Smooth muscle cell (in vitro differentiated cells): ENCODE data around the gene UBE2D2. TPM values are rescaled to one million over a fixed set of nuclear protein-coding genes. Genes with fewer than 3 reads are reported as not detected.

Experiments
- DNase-seq: peaks from one replicate; lab custom pipeline; 2025; ENCODE audit not compliant: unreplicated experiment; lab: John Stamatoyannopoulos, UW
- H2AFZ ChIP-seq: fragments of 200-600 bp; sonication (generic); 2 replicates; pipeline ENCODE4 v1.6.0; 2016; ENCODE audit warnings: antibody characterized with exemption, low read depth, mild to moderate bottlenecking
- H3F3A ChIP-seq: fragments of 200-600 bp; sonication (generic); 2 replicates; pipeline ENCODE4 v1.6.0; 2017; ENCODE audit warnings: antibody characterized with exemption, low read depth
- H3K27ac ChIP-seq: fragments of 200-600 bp; sonication (generic); 2 replicates; pipeline ENCODE4 v1.5.1; 2016; ENCODE audit warnings: low read depth, mild to moderate bottlenecking
- H3K27me3 ChIP-seq: fragments of 200-600 bp; sonication (generic); 2 replicates; pipeline ENCODE4 v1.6.1; 2016; ENCODE audit warnings: low read depth, mild to moderate bottlenecking
- H3K36me3 ChIP-seq: fragments of 200-600 bp; sonication (generic); 2 replicates; pipeline ENCODE4 v1.5.1; 2016; ENCODE audit warnings: low read depth
- H3K4me1 ChIP-seq: fragments of 200-600 bp; sonication (generic); 2 replicates; pipeline ENCODE4 v1.5.1; 2016; ENCODE audit warnings: low read depth
- H3K4me2 ChIP-seq: fragments of 200-600 bp; sonication (generic); 2 replicates; pipeline ENCODE4 v1.6.0; 2016; ENCODE audit warnings: mild to moderate bottlenecking
- H3K4me3 ChIP-seq: fragments of 200-600 bp; sonication (generic); 2 replicates; pipeline ENCODE4 v1.5.1; 2016; ENCODE audit warnings: mild to moderate bottlenecking
- H3K79me2 ChIP-seq: fragments of 200-600 bp; sonication (generic); 2 replicates; pipeline ENCODE4 v1.6.0; 2016; ENCODE audit warnings: low read depth, mild to moderate bottlenecking
- H3K9ac ChIP-seq: fragments of 200-600 bp; sonication (generic); 2 replicates; pipeline ENCODE4 v1.6.0; 2016; ENCODE audit warnings: low read depth
- H3K9me3 ChIP-seq: fragments of 200-600 bp; sonication (generic); replicated peaks from 2 replicates; pipeline ENCODE4 v1.5.1; 2016; ENCODE audit warnings: low read depth
- H4K20me1 ChIP-seq: fragments of 200-600 bp; sonication (generic); 2 replicates; pipeline ENCODE4 v1.6.0; 2016; ENCODE audit warnings: low read depth
- CTCF ChIP-seq: fragments of 200-600 bp; sonication (generic); IDR thresholded peaks from 2 replicates; pipeline ENCODE4 v1.5.1; 2017; ENCODE audit warnings: borderline replicate concordance, mild to moderate bottlenecking, antibody characterized with exemption; ENCODE audit not compliant: insufficient read depth, poor library complexity, severe bottlenecking
- WGBS: methylation state at CpG from one replicate; pipeline ENCODE4 v1.1.7; 2016; ENCODE audit warnings: low lambda C conversion rate; 5-methylcytosine and 5-hydroxymethylcytosine counted together
- polyA plus RNA-seq: library from polyadenylated mRNA; unstranded; fragments of >200 nt; fragmentation: Nextera tagmentation; extraction: Ambion mirVana; gene quantifications from 2 replicates; pipeline ENCODE4 v1.2.1, GENCODE V29; 2016
- total RNA-seq: library from RNA; depleted of rRNA; stranded (reverse); fragments of >200 nt; gene quantifications from 2 replicates; pipeline ENCODE4 v1.2.3, GENCODE V29; 2014

UBE2D2 gene
- total and polyA plus RNA-seq, 2 experiments from 2014 or later: 69.3 to 174 TPM

- peak overlapping the region; percentile 71 for H3K9ac ChIP-seq
- DNase-seq: no peak
- TF ChIP-seq CTCF: no peak
- H3K4me1 ChIP-seq: peaks cover 60% of the 10 kb centered on the region
- H3K36me3 ChIP-seq: no peaks in the 10 kb centered on the region
- H3K27ac ChIP-seq: peak overlapping the region; percentile 99
- no peaks in the 10 kb centered on the region for H3K9me3 ChIP-seq
- H2AFZ ChIP-seq: no peak overlapping the region
- no peaks in the 10 kb centered on the region for H3K27me3 ChIP-seq
- WGBS: 13% methylated on average over 10 of the region's 13 CpGs
- peaks cover 37% of the 10 kb centered on the region for H3F3A ChIP-seq
- peaks cover 85% of the 10 kb centered on the region for H4K20me1 ChIP-seq
- peaks cover 86% of the 10 kb centered on the region for H3K79me2 ChIP-seq
- peak overlapping the region; percentile 22 for H3K4me3 ChIP-seq
- peak overlapping the region; percentile 83 for H3K4me2 ChIP-seq
Measured at GRCh38 chr5:139659695-139660101, 98.6 kb downstream of the UBE2D2 start.

GRCh38 chr5:139660105-139660922 lies 99.2 kb downstream of the UBE2D2 start:
- H3F3A ChIP-seq: peaks cover 31% of the 10 kb centered on the region
- H2AFZ ChIP-seq: no peak overlapping the region
- no peak for DNase-seq
- H3K4me3 ChIP-seq: peak overlapping the region; percentile 22
- H3K27me3 ChIP-seq: no peaks in the 10 kb centered on the region
- peak overlapping the region; percentile 99 for H3K27ac ChIP-seq
- 25% methylated on average over 13 of the region's 14 CpGs for WGBS
- peaks cover 54% of the 10 kb centered on the region for H3K4me1 ChIP-seq
- H3K9me3 ChIP-seq: no peaks in the 10 kb centered on the region
- peaks cover 86% of the 10 kb centered on the region for H3K79me2 ChIP-seq
- TF ChIP-seq CTCF: no peak
- peak overlapping the region; percentile 71 for H3K9ac ChIP-seq
- H4K20me1 ChIP-seq: peaks cover 87% of the 10 kb centered on the region
- no peaks in the 10 kb centered on the region for H3K36me3 ChIP-seq
- H3K4me2 ChIP-seq: peak overlapping the region; percentile 83

GRCh38 chr5:139660923-139661814 lies 100.0 kb downstream of the UBE2D2 start:
- Histone ChIP-seq H3K4me3 (no peak overlapping the region), H2AFZ (no peak overlapping the region), H3K36me3 (no peaks in the 10 kb centered on the region), H3K9me3 (no peaks in the 10 kb centered on the region), H4K20me1 (peaks cover 91% of the 10 kb centered on the region), H3F3A (peaks cover 30% of the 10 kb centered on the region), H3K79me2 (peaks cover 86% of the 10 kb centered on the region), H3K9ac (peak overlapping the region; percentile 71), H3K4me2 (peak overlapping the region; percentile 83), H3K27ac (peak overlapping the region; percentile 99), H3K4me1 (peaks cover 45% of the 10 kb centered on the region), H3K27me3 (no peaks in the 10 kb centered on the region)
- TF ChIP-seq CTCF: no peak
- WGBS: 39% methylated on average over 23 of the region's 41 CpGs
- peak; percentile 83 for DNase-seq
